PC-3 (cell line): ENCODE measurements around the gene GDNF. TPM values are rescaled to one million over a fixed set of nuclear protein-coding genes. Genes with fewer than 3 reads are reported as not detected.
A peak's percentile ranks its signal among the peaks of the same experiment; 100 is the strongest.

Experiments used
- ATAC-seq: fragments of 200-7000 bp; cut with Tn5 transposase; 2 replicates; pipeline ENCODE4 v1.9.1; 2020; ENCODE audit warnings: mild to moderate bottlenecking, moderate library complexity
- Bru-seq: library from RNA; stranded (reverse); fragments of 400-500 nt; gene quantifications from one replicate; lab custom pipeline; 2021; lab: Mats Ljungman, UMichigan
- BruChase-seq, 2 experiments: library from RNA; stranded (reverse); fragments of 400-500 nt; gene quantifications; one replicate each; lab custom pipeline; 2021; lab: Mats Ljungman, UMichigan
- BruUV-seq: library from RNA; stranded (reverse); fragments of 400-500 nt; replicated peaks from 2 replicates; lab custom pipeline; 2021; lab: Mats Ljungman, UMichigan
- CTCF ChIA-PET: fragments of 300-600 bp; sonication (Branson Sonifier 250); formaldehyde crosslinking; loops from one replicate; lab custom pipeline; 2022; ENCODE audit warnings: antibody characterized with exemption; lab: Charles Lee
- POLR2A ChIA-PET: fragments of 300-600 bp; sonication (Branson Sonifier 250); formaldehyde crosslinking; loops from one replicate; lab custom pipeline; 2022; ENCODE audit warnings: antibody characterized with exemption; ENCODE audit not compliant: unreplicated experiment; lab: Charles Lee
- DNase-seq: peaks from one replicate; pipeline ENCODE4 v3.0.0-alpha.2; 2015
- H2AFZ ChIP-seq: fragments of 300-600 bp; sonication (generic); 2 replicates; pipeline ENCODE4 v1.6.0; 2016; ENCODE audit warnings: antibody characterized with exemption, low read length
- H3F3A ChIP-seq: fragments of 300-600 bp; sonication (generic); one replicate; pipeline ENCODE4 v1.6.0; 2017; ENCODE audit warnings: antibody characterized with exemption, low read length, control low read depth, mild to moderate bottlenecking; ENCODE audit not compliant: unreplicated experiment
- H3K27ac ChIP-seq: fragments of 300-600 bp; sonication (generic); 2 replicates; pipeline ENCODE4 v1.5.1; 2016; ENCODE audit warnings: mild to moderate bottlenecking, low read length
- H3K27me3 ChIP-seq: fragments of 300-600 bp; sonication (generic); 2 replicates; pipeline ENCODE4 v1.6.1; 2016; ENCODE audit warnings: low read length, mixed read lengths
- H3K36me3 ChIP-seq: fragments of 300-600 bp; sonication (generic); 2 replicates; pipeline ENCODE4 v1.6.1; 2016; ENCODE audit warnings: low read depth, mixed run types, low read length, mixed read lengths
- H3K4me1 ChIP-seq: fragments of 300-600 bp; sonication (generic); 2 replicates; pipeline ENCODE4 v1.5.1; 2016; ENCODE audit warnings: low read length; ENCODE audit not compliant: insufficient read depth
- H3K4me2 ChIP-seq: fragments of 300-600 bp; sonication (generic); 2 replicates; pipeline ENCODE4 v1.6.0; 2016; ENCODE audit warnings: low read length
- H3K4me3 ChIP-seq: fragments of 300-600 bp; sonication (generic); 2 replicates; pipeline ENCODE4 v1.5.1; 2016; ENCODE audit warnings: mild to moderate bottlenecking, low read length, mixed read lengths
- H3K79me2 ChIP-seq: fragments of 300-600 bp; sonication (generic); 2 replicates; pipeline ENCODE4 v1.6.1; 2017; ENCODE audit warnings: low read length, mixed read lengths
- H3K9ac ChIP-seq: fragments of 300-600 bp; sonication (generic); 2 replicates; pipeline ENCODE4 v1.6.0; 2016; ENCODE audit warnings: mild to moderate bottlenecking, low read length
- H3K9me2 ChIP-seq: fragments of 300-600 bp; sonication (generic); replicated peaks from 2 replicates; pipeline ENCODE4 v1.6.1; 2016; ENCODE audit warnings: mixed run types, low read length, mixed read lengths
- H3K9me3 ChIP-seq: fragments of 300-600 bp; sonication (generic); 2 replicates; pipeline ENCODE4 v1.6.1; 2016; ENCODE audit warnings: low read length, mixed read lengths
- H4K20me1 ChIP-seq: fragments of 300-600 bp; sonication (generic); 2 replicates; pipeline ENCODE4 v1.6.1; 2016; ENCODE audit warnings: low read length, mixed read lengths
- EZH2 ChIP-seq: fragments of 300-600 bp; sonication (generic); IDR thresholded peaks from one replicate; pipeline ENCODE4 v1.6.1; 2017; ENCODE audit warnings: antibody characterized with exemption, mild to moderate bottlenecking, low read length; ENCODE audit not compliant: unreplicated experiment
- EZH2phosphoT487 ChIP-seq: fragments of 300-600 bp; sonication (generic); IDR thresholded peaks from 2 replicates; pipeline ENCODE4 v1.6.1; 2018; ENCODE audit warnings: mild to moderate bottlenecking, antibody characterized with exemption, low read length, borderline replicate concordance
- intact Hi-C: fragments of 100-400 bp; cut with micrococcal nuclease; formaldehyde crosslinking; loops from 2 replicates; pipeline ENCODE4 v1.9.0; 2023
- long read RNA-seq: library from polyadenylated mRNA; unstranded; transcript quantifications from one replicate; pipeline ENCODE4 v2.0.0, GENCODE V29; 2021; ENCODE audit not compliant: unreplicated experiment
- total RNA-seq: library from RNA; depleted of rRNA; stranded (reverse); fragments of >200 nt; gene quantifications from 2 replicates; pipeline ENCODE4 v1.2.3, GENCODE V29; 2014; rRNA removed
- TF ChIP-seq, protein P1 (sequence below): fragments of 300-600 bp; sonication (generic); conservative IDR thresholded peaks from 2 replicates; pipeline ENCODE4 v1.5.1; 2017; ENCODE audit warnings: antibody characterized with exemption, low read depth, mild to moderate bottlenecking, low read length

GDNF gene, protein sequence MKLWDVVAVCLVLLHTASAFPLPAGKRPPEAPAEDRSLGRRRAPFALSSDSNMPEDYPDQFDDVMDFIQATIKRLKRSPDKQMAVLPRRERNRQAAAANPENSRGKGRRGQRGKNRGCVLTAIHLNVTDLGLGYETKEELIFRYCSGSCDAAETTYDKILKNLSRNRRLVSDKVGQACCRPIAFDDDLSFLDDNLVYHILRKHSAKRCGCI
- not detected in 2 replicates for total RNA-seq
- percentile 6 among the genes with signal in this experiment for Bru-seq, nascent RNA
- percentile 3 among the genes with signal in this experiment for BruChase-seq, experiment 1, labeled RNA remaining after a 6-hour chase
- BruChase-seq, experiment 2, labeled RNA remaining after a 2-hour chase, result not detected
- long read RNA-seq, result 0 reads

- ChIA-PET CTCF (interaction anchor here (0.6 kb wide), 1 partner anchor 18 kb away, joined by 3 read pairs; no protein-coding TSS in a partner anchor), POLR2A (no interaction called here)
- peak within 1 kb of the TSS; percentile 55 for H2AFZ ChIP-seq
- no peaks in the 10 kb centered on the region for H4K20me1 ChIP-seq
- no peaks in the 10 kb centered on the region for H3F3A ChIP-seq
- H3K9me3 ChIP-seq, result no peaks in the 10 kb centered on the region
- intact Hi-C loops, result no loop called here
- H3K9ac ChIP-seq, result no peak within 1 kb of the TSS
- H3K4me2 ChIP-seq, result peak within 1 kb of the TSS; percentile 83
- BruUV-seq, result no TSS peak
- peaks cover 19% of the 10 kb centered on the region for H3K4me1 ChIP-seq
- peak; percentile 97 for TF ChIP-seq EZH2
- TF ChIP-seq, protein P1, sequence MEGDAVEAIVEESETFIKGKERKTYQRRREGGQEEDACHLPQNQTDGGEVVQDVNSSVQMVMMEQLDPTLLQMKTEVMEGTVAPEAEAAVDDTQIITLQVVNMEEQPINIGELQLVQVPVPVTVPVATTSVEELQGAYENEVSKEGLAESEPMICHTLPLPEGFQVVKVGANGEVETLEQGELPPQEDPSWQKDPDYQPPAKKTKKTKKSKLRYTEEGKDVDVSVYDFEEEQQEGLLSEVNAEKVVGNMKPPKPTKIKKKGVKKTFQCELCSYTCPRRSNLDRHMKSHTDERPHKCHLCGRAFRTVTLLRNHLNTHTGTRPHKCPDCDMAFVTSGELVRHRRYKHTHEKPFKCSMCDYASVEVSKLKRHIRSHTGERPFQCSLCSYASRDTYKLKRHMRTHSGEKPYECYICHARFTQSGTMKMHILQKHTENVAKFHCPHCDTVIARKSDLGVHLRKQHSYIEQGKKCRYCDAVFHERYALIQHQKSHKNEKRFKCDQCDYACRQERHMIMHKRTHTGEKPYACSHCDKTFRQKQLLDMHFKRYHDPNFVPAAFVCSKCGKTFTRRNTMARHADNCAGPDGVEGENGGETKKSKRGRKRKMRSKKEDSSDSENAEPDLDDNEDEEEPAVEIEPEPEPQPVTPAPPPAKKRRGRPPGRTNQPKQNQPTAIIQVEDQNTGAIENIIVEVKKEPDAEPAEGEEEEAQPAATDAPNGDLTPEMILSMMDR, result no peak
- 0 out of 2 replicates have a peak, but pooled peaks have one; percentile 54 for TF ChIP-seq EZH2phosphoT487
- no peaks in the 10 kb centered on the region for H3K79me2 ChIP-seq
- no peak within 1 kb of the TSS for H3K27ac ChIP-seq
- peak within 1 kb of the TSS; percentile 52 for H3K4me3 ChIP-seq
- peak; percentile 61 for ATAC-seq
- no peaks in the 10 kb centered on the region for H3K36me3 ChIP-seq
- peaks cover 78% of the 10 kb centered on the region for H3K27me3 ChIP-seq
- no peaks in the 10 kb centered on the region for H3K9me2 ChIP-seq
- peak; percentile 51 for DNase-seq
Observed at GRCh38 chr5:37839407-37840052, at the start of gene GDNF. TSS of gene GDNF (minus strand) at chr5:37840041. CDS start at chr5:37834796, 5,245 bp downstream.

GRCh38 chr5:37888476-37888875 is 48.6 kb upstream of the GDNF start:
- Histone ChIP-seq H3K9ac (no peak overlapping the region), H3K79me2 (no peaks in the 10 kb centered on the region), H3K9me2 (no peaks in the 10 kb centered on the region), H3K27me3 (no peaks in the 10 kb centered on the region), H3K4me1 (peaks cover 28% of the 10 kb centered on the region), H3K36me3 (no peaks in the 10 kb centered on the region), H2AFZ (peak overlapping the region; percentile 1; the same call in 1 of the 2 replicates), H3F3A (no peaks in the 10 kb centered on the region), H3K4me2 (no peak overlapping the region), H3K4me3 (no peak overlapping the region), H3K27ac (no peak overlapping the region), H3K9me3 (no peaks in the 10 kb centered on the region), H4K20me1 (no peaks in the 10 kb centered on the region)
- POLR2A ChIA-PET, result no interaction called here
- CTCF ChIA-PET, result no interaction called here
- intact Hi-C loops, result no loop called here
- ATAC-seq (no peak), DNase-seq (peak; percentile 58)
- TF ChIP-seq, protein P1, result no peak
- no peak for TF ChIP-seq EZH2phosphoT487
- no peak for TF ChIP-seq EZH2
- no TSS peak for BruUV-seq
